MM.1S (cell line): Measurements from ENCODE around the gene TMEM108.

Experiments used
- DNase-seq: peaks from one replicate; pipeline ENCODE4 v3.0.0-alpha.2; 2015
- H2AFZ ChIP-seq: fragments of 300-600 bp; sonication (generic); 2 replicates; pipeline ENCODE4 v1.6.0; 2016; ENCODE audit warnings: antibody characterized with exemption, low read length
- H3F3A ChIP-seq: fragments of 300-600 bp; sonication (generic); 2 replicates; pipeline ENCODE4 v1.6.1; 2016; ENCODE audit warnings: mild to moderate bottlenecking, antibody characterized with exemption, low read length, moderate library complexity, mixed read lengths; ENCODE audit not compliant: insufficient read depth
- H3K27ac ChIP-seq: fragments of 300-600 bp; sonication (generic); 2 replicates; pipeline ENCODE4 v1.5.1; 2016; ENCODE audit warnings: mild to moderate bottlenecking, low read length
- H3K27me3 ChIP-seq: fragments of 300-600 bp; sonication (generic); replicated peaks from 2 replicates; pipeline ENCODE4 v1.6.0; 2016; ENCODE audit warnings: low read length; ENCODE audit not compliant: insufficient read depth
- H3K36me3 ChIP-seq: fragments of 300-600 bp; sonication (generic); replicated peaks from 2 replicates; pipeline ENCODE4 v1.6.1; 2016; ENCODE audit warnings: mild to moderate bottlenecking, low read length, mixed read lengths; ENCODE audit not compliant: insufficient read depth
- H3K4me1 ChIP-seq: fragments of 300-600 bp; sonication (generic); 2 replicates; pipeline ENCODE4 v1.6.1; 2016; ENCODE audit warnings: low read length, mixed read lengths
- H3K4me2 ChIP-seq: fragments of 300-600 bp; sonication (generic); 2 replicates; pipeline ENCODE4 v1.6.0; 2016; ENCODE audit warnings: low read depth, low read length
- H3K4me3 ChIP-seq: fragments of 300-600 bp; sonication (generic); 2 replicates; pipeline ENCODE4 v1.5.1; 2016; ENCODE audit warnings: low read length, mixed read lengths
- H3K79me2 ChIP-seq: fragments of 300-600 bp; sonication (generic); 2 replicates; pipeline ENCODE4 v1.6.1; 2016; ENCODE audit warnings: mixed run types, low read length, mixed read lengths
- H3K9ac ChIP-seq: fragments of 300-600 bp; sonication (generic); 2 replicates; pipeline ENCODE4 v1.6.1; 2016; ENCODE audit warnings: low read length, mixed read lengths
- H3K9me2 ChIP-seq: fragments of 300-600 bp; sonication (generic); replicated peaks from 2 replicates; pipeline ENCODE4 v1.6.1; 2016; ENCODE audit warnings: mild to moderate bottlenecking, low read length, mixed read lengths; ENCODE audit not compliant: insufficient read depth
- H3K9me3 ChIP-seq: fragments of 300-600 bp; sonication (generic); replicated peaks from 2 replicates; pipeline ENCODE4 v1.6.1; 2016; ENCODE audit warnings: mild to moderate bottlenecking, low read length, mixed read lengths; ENCODE audit not compliant: insufficient read depth
- H4K20me1 ChIP-seq: fragments of 300-600 bp; sonication (generic); 2 replicates; pipeline ENCODE4 v1.6.1; 2016; ENCODE audit warnings: mild to moderate bottlenecking, low read length, moderate library complexity, mixed read lengths; ENCODE audit not compliant: insufficient read depth
- EZH2 ChIP-seq: fragments of 300-600 bp; sonication (generic); optimal IDR thresholded peaks from 2 replicates; pipeline ENCODE3; 2017; ENCODE audit warnings: low read depth, mild to moderate bottlenecking, antibody characterized with exemption, low read length, mixed read lengths
- EZH2phosphoT487 ChIP-seq: fragments of 300-600 bp; sonication (generic); IDR thresholded peaks from 2 replicates; pipeline ENCODE4 v1.6.1; 2018; ENCODE audit warnings: antibody characterized with exemption, low read length
- TF ChIP-seq, protein P1 (sequence below): fragments of 300-600 bp; sonication (generic); IDR thresholded peaks from 2 replicates; pipeline ENCODE4 v1.5.1; 2016; ENCODE audit warnings: antibody characterized with exemption, low read length, mixed read lengths

TMEM108 gene

GRCh38 chr3:133408366-133408765 lies 370.2 kb downstream of the TMEM108 start:
- H2AFZ ChIP-seq, result no peak overlapping the region
- DNase-seq, result no peak
- H3K4me3 ChIP-seq, result no peak overlapping the region
- no peaks in the 10 kb centered on the region for H3K79me2 ChIP-seq
- no peaks in the 10 kb centered on the region for H4K20me1 ChIP-seq
- no peak overlapping the region for H3K27ac ChIP-seq
- TF ChIP-seq EZH2 (no peak), EZH2phosphoT487 (no peak)
- TF ChIP-seq, protein P1, sequence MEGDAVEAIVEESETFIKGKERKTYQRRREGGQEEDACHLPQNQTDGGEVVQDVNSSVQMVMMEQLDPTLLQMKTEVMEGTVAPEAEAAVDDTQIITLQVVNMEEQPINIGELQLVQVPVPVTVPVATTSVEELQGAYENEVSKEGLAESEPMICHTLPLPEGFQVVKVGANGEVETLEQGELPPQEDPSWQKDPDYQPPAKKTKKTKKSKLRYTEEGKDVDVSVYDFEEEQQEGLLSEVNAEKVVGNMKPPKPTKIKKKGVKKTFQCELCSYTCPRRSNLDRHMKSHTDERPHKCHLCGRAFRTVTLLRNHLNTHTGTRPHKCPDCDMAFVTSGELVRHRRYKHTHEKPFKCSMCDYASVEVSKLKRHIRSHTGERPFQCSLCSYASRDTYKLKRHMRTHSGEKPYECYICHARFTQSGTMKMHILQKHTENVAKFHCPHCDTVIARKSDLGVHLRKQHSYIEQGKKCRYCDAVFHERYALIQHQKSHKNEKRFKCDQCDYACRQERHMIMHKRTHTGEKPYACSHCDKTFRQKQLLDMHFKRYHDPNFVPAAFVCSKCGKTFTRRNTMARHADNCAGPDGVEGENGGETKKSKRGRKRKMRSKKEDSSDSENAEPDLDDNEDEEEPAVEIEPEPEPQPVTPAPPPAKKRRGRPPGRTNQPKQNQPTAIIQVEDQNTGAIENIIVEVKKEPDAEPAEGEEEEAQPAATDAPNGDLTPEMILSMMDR, result no peak
- no peaks in the 10 kb centered on the region for H3K36me3 ChIP-seq
- no peak overlapping the region for H3K4me2 ChIP-seq
- H3K9ac ChIP-seq, result no peak overlapping the region
- H3F3A ChIP-seq, result no peaks in the 10 kb centered on the region; the same call in 1 of the 2 replicates
- H3K9me2 ChIP-seq, result no peaks in the 10 kb centered on the region
- no peaks in the 10 kb centered on the region for H3K9me3 ChIP-seq
- no peaks in the 10 kb centered on the region for H3K4me1 ChIP-seq
- no peaks in the 10 kb centered on the region for H3K27me3 ChIP-seq

DNA sequence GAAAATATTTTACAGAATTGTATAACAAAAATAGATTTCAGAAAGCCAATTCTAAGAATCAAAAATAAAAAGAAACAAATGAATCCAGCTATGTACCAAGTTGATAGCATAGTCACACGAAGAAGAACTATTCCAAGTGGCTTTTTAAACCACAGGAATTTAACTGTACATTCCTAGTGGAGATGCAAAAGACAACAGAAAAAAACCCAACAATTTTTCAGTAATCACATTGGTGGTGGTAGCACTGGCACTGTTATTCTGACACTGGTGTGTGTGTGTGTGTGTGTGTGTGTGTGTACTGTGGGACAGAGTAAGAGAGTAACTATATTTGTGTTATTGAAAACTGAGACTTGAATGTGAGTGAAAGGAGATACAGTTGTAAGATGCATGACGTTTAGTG lies 370.8 kb downstream of the TMEM108 start:
- Histone ChIP-seq H3K9me2 (no peaks in the 10 kb centered on the region), H4K20me1 (no peaks in the 10 kb centered on the region), H3K4me3 (no peak overlapping the region), H3K9me3 (no peaks in the 10 kb centered on the region), H3K36me3 (no peaks in the 10 kb centered on the region), H3K27me3 (no peaks in the 10 kb centered on the region), H3K79me2 (no peaks in the 10 kb centered on the region), H3K27ac (no peak overlapping the region), H2AFZ (no peak overlapping the region), H3K4me2 (no peak overlapping the region), H3K9ac (no peak overlapping the region), H3K4me1 (no peaks in the 10 kb centered on the region), H3F3A (no peaks in the 10 kb centered on the region; the same call in 1 of the 2 replicates)
- DNase-seq, result no peak
- TF ChIP-seq, protein P1, result no peak
- TF ChIP-seq EZH2phosphoT487 (no peak), EZH2 (no peak)

- no peak for TF ChIP-seq EZH2phosphoT487
- TF ChIP-seq EZH2, result no peak
- TF ChIP-seq, protein P1, result no peak
- Histone ChIP-seq H3K9me3 (no peaks in the 10 kb centered on the region), H4K20me1 (no peaks in the 10 kb centered on the region), H3K9ac (no peak overlapping the region), H3K36me3 (no peaks in the 10 kb centered on the region), H3K27ac (no peak overlapping the region), H3F3A (no peaks in the 10 kb centered on the region; the same call in 1 of the 2 replicates), H2AFZ (no peak overlapping the region), H3K79me2 (no peaks in the 10 kb centered on the region), H3K4me1 (no peaks in the 10 kb centered on the region), H3K4me3 (no peak overlapping the region), H3K27me3 (no peaks in the 10 kb centered on the region), H3K4me2 (no peak overlapping the region), H3K9me2 (no peaks in the 10 kb centered on the region)
- no peak for DNase-seq
Measured at GRCh38 chr3:133410191-133410892, 372.2 kb downstream of the TMEM108 start.
